ENCODE results near the gene DNAH8. TPM values are rescaled to one million over a fixed set of nuclear protein-coding genes. Genes with fewer than 3 reads are reported as not detected.
"Not testable (repeated sequence)": the region's sequence is repeated elsewhere in the genome, so short reads cannot be mapped to it uniquely, and the experiment has no call there.

Gene DNAH8
- total RNA-seq = not detected
- long read RNA-seq = 0 reads

GRCh38 chr6:38715016-38715689, at the start of gene DNAH8:
Gene DNAH8 (plus strand): TSS chr6:38715311. CDS start chr6:38722810, 7,499 bp downstream.
- DNase-seq (ENCODE audit: low spot score) = no peak

- DNase-seq (ENCODE audit: low spot score) = no peak
Measured at GRCh38 chr6:38671885-38672467, 43.1 kb upstream of the DNAH8 start.

- no peak for DNase-seq (ENCODE audit: low spot score)
Measured at GRCh38 chr6:38673397-38674165, 41.5 kb upstream of the DNAH8 start.

- DNase-seq (ENCODE audit: low spot score) = no peak
Measured at GRCh38 chr6:38676236-38676973, 38.7 kb upstream of the DNAH8 start.

- no peak for DNase-seq (ENCODE audit: low spot score)
Measured at GRCh38 chr6:38676974-38677544, 38.1 kb upstream of the DNAH8 start.

GRCh38 chr6:38678178-38678760, 36.8 kb upstream of the DNAH8 start:
- DNase-seq (ENCODE audit: low spot score) = no peak

- no peak for DNase-seq (ENCODE audit: low spot score)
Measured at GRCh38 chr6:38679668-38680067, 35.4 kb upstream of the DNAH8 start.

- no peak for DNase-seq (ENCODE audit: low spot score)
Measured at GRCh38 chr6:38681850-38682249, 33.3 kb upstream of the DNAH8 start.

GRCh38 chr6:38684237-38684636, 30.9 kb upstream of the DNAH8 start:
- no peak for DNase-seq (ENCODE audit: low spot score)

- DNase-seq (ENCODE audit: low spot score) = no peak
Measured at GRCh38 chr6:38684904-38685303, 30.2 kb upstream of the DNAH8 start.

GRCh38 chr6:38686270-38687042, 28.7 kb upstream of the DNAH8 start:
- no peak for DNase-seq (ENCODE audit: low spot score)

GRCh38 chr6:38687043-38687353, 28.1 kb upstream of the DNAH8 start:
- no peak for DNase-seq (ENCODE audit: low spot score)

GRCh38 chr6:38687549-38687948, 27.6 kb upstream of the DNAH8 start:
- no peak for DNase-seq (ENCODE audit: low spot score)

- no peak for DNase-seq (ENCODE audit: low spot score)
Measured at GRCh38 chr6:38688579-38689087, 26.5 kb upstream of the DNAH8 start.

GRCh38 chr6:38695227-38695900, 19.7 kb upstream of the DNAH8 start:
- no peak for DNase-seq (ENCODE audit: low spot score)

- no peak for DNase-seq (ENCODE audit: low spot score)
Measured at GRCh38 chr6:38695933-38696332, 19.2 kb upstream of the DNAH8 start.

- DNase-seq (ENCODE audit: low spot score) = no peak
Measured at GRCh38 chr6:38696345-38696744, 18.8 kb upstream of the DNAH8 start.

- DNase-seq (ENCODE audit: low spot score) = no peak
Measured at GRCh38 chr6:38697846-38698245, 17.3 kb upstream of the DNAH8 start.

GRCh38 chr6:38699702-38700101, 15.4 kb upstream of the DNAH8 start:
- DNase-seq (ENCODE audit: low spot score) = not testable (repeated sequence)

- DNase-seq (ENCODE audit: low spot score) = no peak
Measured at GRCh38 chr6:38701551-38701950, 13.6 kb upstream of the DNAH8 start.

Measured in mesenteric fat pad (tissue), 1 donor.